Measurements from ENCODE around the gene TNS2. TPM values are rescaled to one million over a fixed set of nuclear protein-coding genes. Genes with fewer than 3 reads are reported as not detected.

The TNS2 gene
- total RNA-seq, 1 experiment from 2014 or later, result 13.1 TPM

- no peak overlapping the region for H3K9ac ChIP-seq (ENCODE audit: low read length)
- H3K9me3 ChIP-seq (ENCODE audit: low read length), result no peaks in the 10 kb centered on the region
- H3K4me1 ChIP-seq (ENCODE audit: insufficient read depth, low read length), result 0 out of 2 replicates have a peak, but pooled peaks cover 4% of the 10 kb centered on the region
- no peak overlapping the region for H3K27ac ChIP-seq (ENCODE audit: low read length)
- H3K4me3 ChIP-seq (ENCODE audit: low read length), result no peak overlapping the region
- intact Hi-C loops (cut with micrococcal nuclease), result no loop called here
- ATAC-seq (no peak), DNase-seq (no peak)
- H4K20me1 ChIP-seq (ENCODE audit: low read length), result no peaks in the 10 kb centered on the region
- POLR2A ChIA-PET (ENCODE audit: unreplicated experiment), result no interaction called here
- no peak overlapping the region for H3K4me2 ChIP-seq (ENCODE audit: low read length)
- H3F3A ChIP-seq (ENCODE audit: low read length, unreplicated experiment), result no peaks in the 10 kb centered on the region
- no peak for TF ChIP-seq EZH2 (IDR thresholded peaks at IDR 0.05; ENCODE audit: low read length, unreplicated experiment)
- TF ChIP-seq EZH2phosphoT487 (IDR thresholded peaks at IDR 0.05; ENCODE audit: borderline replicate concordance, low read length), result no peak
- no peak for TF ChIP-seq CTCF (conservative IDR thresholded peaks at IDR 0.05; ENCODE audit: low read depth, low read length)
- H3K79me2 ChIP-seq (ENCODE audit: low read length), result no peaks in the 10 kb centered on the region
- CTCF ChIA-PET, result no interaction called here
- no TSS peak for BruUV-seq (replicated peaks)
- peaks cover 5% of the 10 kb centered on the region; the same call in 1 of the 2 replicates for H3K36me3 ChIP-seq (ENCODE audit: low read depth, low read length)
- H3K9me2 ChIP-seq (replicated peaks; ENCODE audit: low read length), result no peaks in the 10 kb centered on the region
- no peaks in the 10 kb centered on the region for H3K27me3 ChIP-seq (ENCODE audit: low read length)
- H2AFZ ChIP-seq (ENCODE audit: low read length), result no peak overlapping the region
Observed at GRCh38 chr12:53071591-53072551, 22.0 kb downstream of the TNS2 start.

- Histone ChIP-seq H3K4me2 (ENCODE audit: low read length) (no peak overlapping the region), H3K4me3 (ENCODE audit: low read length) (no peak overlapping the region), H3F3A (ENCODE audit: low read length, unreplicated experiment) (no peaks in the 10 kb centered on the region), H2AFZ (ENCODE audit: low read length) (no peak overlapping the region), H3K79me2 (ENCODE audit: low read length) (peaks cover 20% of the 10 kb centered on the region), H3K9ac (ENCODE audit: low read length) (no peak overlapping the region), H3K9me2 (replicated peaks; ENCODE audit: low read length) (no peaks in the 10 kb centered on the region), H3K36me3 (ENCODE audit: low read depth, low read length) (peaks cover 5% of the 10 kb centered on the region), H3K27ac (ENCODE audit: low read length) (no peak overlapping the region), H3K4me1 (ENCODE audit: insufficient read depth, low read length) (peaks cover 7% of the 10 kb centered on the region), H3K9me3 (ENCODE audit: low read length) (no peaks in the 10 kb centered on the region), H3K27me3 (ENCODE audit: low read length) (no peaks in the 10 kb centered on the region), H4K20me1 (ENCODE audit: low read length) (no peaks in the 10 kb centered on the region)
- intact Hi-C loops (cut with micrococcal nuclease), result no loop called here
- DNase-seq (no peak), ATAC-seq (no peak)
- POLR2A ChIA-PET (ENCODE audit: unreplicated experiment), result no interaction called here
- CTCF ChIA-PET, result interaction anchor here (0.6 kb wide), 1 partner anchor 29 kb away, joined by 4 read pairs; no protein-coding TSS in a partner anchor
- BruUV-seq (replicated peaks), result no TSS peak
- TF ChIP-seq EZH2 (IDR thresholded peaks at IDR 0.05; ENCODE audit: low read length, unreplicated experiment) (no peak), CTCF (conservative IDR thresholded peaks at IDR 0.05; ENCODE audit: low read depth, low read length) (no peak), EZH2phosphoT487 (IDR thresholded peaks at IDR 0.05; ENCODE audit: borderline replicate concordance, low read length) (no peak)
Observed at GRCh38 chr12:53073881-53074280, 24.0 kb downstream of the TNS2 start.

All from PC-3 (cell line).